ENCODE data around the gene MALT1.

MALT1 gene

GRCh38 chr18:58777471-58777870, 106.2 kb downstream of the MALT1 start:
- no peak for TF ChIP-seq CTCF (conservative IDR thresholded peaks at IDR 0.05)
- H3K27ac ChIP-seq = no peak overlapping the region

GRCh38 chr18:58779529-58779928, 108.3 kb downstream of the MALT1 start:
- no peak for TF ChIP-seq CTCF (conservative IDR thresholded peaks at IDR 0.05)
- peak overlapping the region; percentile 91 for H3K27ac ChIP-seq

- no peak for TF ChIP-seq CTCF (conservative IDR thresholded peaks at IDR 0.05)
- peak overlapping the region; percentile 91 for H3K27ac ChIP-seq
Measured at GRCh38 chr18:58780045-58780444, 108.8 kb downstream of the MALT1 start.

GRCh38 chr18:58781627-58782194, 110.4 kb downstream of the MALT1 start:
- peak; percentile 85 for TF ChIP-seq CTCF (conservative IDR thresholded peaks at IDR 0.05)
- H3K27ac ChIP-seq = peak overlapping the region; percentile 91

GRCh38 chr18:58784601-58785137, 113.4 kb downstream of the MALT1 start:
- no peak for TF ChIP-seq CTCF (conservative IDR thresholded peaks at IDR 0.05)
- peak overlapping the region; percentile 91 for H3K27ac ChIP-seq

- no peak for TF ChIP-seq CTCF (conservative IDR thresholded peaks at IDR 0.05)
- peak overlapping the region; percentile 91 for H3K27ac ChIP-seq
Measured at GRCh38 chr18:58785171-58785805, 114.0 kb downstream of the MALT1 start.

- peak overlapping the region; percentile 91 for H3K27ac ChIP-seq
- TF ChIP-seq CTCF (conservative IDR thresholded peaks at IDR 0.05) = no peak
Measured at GRCh38 chr18:58785870-58786269, 114.6 kb downstream of the MALT1 start.

Data from VCaP (cell line).